HG03060 (cell line): ENCODE results near the gene TMEM250.

ENCODE experiments used
- ATAC-seq: cut with Tn5 transposase; IDR thresholded peaks from one replicate; pipeline ENCODE4 v1.9.1; 2021; ENCODE audit warnings: low read depth, moderate number of reproducible peaks; ENCODE audit not compliant: unreplicated experiment

Gene TMEM250

DNA sequence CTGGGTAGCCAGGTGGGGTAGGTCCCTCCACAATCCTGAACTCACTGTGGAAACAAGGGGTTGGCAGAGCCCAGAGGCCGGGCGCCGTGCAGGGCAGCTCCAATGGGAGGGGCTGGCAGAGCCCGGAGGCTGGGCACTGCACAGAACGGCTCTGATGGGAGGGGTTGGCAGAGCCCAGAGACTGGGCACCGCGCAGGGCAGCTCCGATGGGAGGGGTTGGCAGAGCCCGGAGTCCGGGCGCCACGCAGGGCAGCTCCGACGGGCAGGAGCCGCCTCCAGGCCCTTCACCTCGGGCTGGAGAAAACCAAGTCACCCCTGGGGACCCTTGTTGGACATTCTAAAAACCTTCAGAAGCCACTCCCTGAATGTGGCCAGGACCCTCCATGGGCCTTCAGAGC lies 32.9 kb downstream of the TMEM250 start:
- no peak for ATAC-seq

GRCh38 chr9:136084063-136084944 lies 34.4 kb downstream of the TMEM250 start:
- no peak for ATAC-seq

GRCh38 chr9:136083558-136084062 lies 35.1 kb downstream of the TMEM250 start:
- ATAC-seq: no peak

GRCh38 chr9:136082496-136083361 lies 35.9 kb downstream of the TMEM250 start:
- ATAC-seq: no peak

GRCh38 chr9:136081826-136082495 lies 36.7 kb downstream of the TMEM250 start:
- no peak for ATAC-seq

DNA sequence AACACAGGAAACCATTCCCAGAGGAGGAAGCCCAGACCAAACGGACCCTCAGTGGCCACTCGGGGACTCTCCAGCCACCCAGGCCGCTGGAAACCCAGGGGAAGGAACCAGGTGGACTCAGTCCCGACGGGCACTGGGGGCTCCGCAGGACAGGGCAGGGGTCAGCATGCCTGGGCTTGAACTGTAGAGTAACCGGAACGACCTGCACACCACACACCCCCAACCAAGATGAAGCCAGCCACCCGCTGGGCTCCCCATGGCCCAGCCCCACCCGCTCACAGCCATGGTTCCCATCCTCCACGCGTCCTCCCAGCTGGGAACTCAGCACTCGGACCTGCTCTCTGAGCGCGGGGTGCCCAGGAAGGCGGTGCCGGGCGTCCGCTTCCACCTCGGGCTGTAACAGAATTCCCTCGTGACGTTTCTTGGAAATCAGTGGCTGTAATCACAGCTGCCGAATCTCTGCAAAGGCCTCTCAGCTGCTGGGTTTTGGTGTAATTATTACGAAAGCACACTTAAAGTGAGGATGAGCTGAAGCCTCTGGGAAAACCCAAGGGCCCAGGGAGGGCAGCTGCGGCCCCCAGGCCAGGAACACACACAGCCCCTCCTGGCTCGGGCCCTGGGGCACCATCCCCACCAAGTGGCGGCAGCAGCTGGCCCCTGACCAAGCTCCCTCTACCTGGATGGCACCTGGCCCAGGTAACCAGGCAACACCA lies 37.4 kb downstream of the TMEM250 start:
- ATAC-seq: no peak

DNA sequence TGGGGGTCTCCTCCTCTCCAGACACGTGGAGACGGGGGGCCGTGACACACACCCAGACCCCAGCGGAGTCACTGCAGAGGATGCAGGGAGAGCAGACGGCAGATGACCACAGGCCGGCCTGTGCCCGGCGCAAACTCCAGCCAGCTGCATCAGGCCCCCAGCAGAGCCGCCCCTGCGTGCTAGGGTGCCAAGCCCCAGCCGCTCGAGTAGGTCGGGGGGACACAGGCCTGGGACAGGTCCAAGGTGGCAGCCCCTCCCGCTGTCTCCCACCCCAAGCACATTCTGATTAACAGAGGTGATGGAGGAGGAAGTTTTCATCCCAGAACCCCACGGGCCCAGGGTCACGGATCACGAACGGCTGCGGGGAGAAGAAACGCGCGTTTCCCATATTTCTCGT lies 38.0 kb downstream of the TMEM250 start:
- ATAC-seq: no peak

DNA sequence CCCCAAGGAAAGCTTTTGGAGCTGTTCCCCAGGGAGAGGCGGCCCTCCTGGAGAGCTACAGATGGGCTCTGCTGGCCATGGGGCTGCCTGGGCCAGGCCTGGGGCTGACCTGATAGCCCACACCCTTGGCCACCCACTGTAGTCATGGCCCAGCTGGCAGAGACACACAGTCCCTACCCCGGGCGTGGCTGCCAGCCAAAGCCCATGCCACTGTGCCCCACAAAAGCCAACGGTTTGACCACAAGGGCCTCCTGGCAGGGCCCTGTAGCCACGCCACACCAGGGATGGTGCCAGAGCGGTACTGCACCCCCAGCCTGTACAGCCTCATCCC lies 38.8 kb downstream of the TMEM250 start:
- no peak for ATAC-seq

GRCh38 chr9:136079211-136079915 lies 39.3 kb downstream of the TMEM250 start:
- no peak for ATAC-seq

- no peak for ATAC-seq
Observed at GRCh38 chr9:136078498-136079011, 40.1 kb downstream of the TMEM250 start.

DNA sequence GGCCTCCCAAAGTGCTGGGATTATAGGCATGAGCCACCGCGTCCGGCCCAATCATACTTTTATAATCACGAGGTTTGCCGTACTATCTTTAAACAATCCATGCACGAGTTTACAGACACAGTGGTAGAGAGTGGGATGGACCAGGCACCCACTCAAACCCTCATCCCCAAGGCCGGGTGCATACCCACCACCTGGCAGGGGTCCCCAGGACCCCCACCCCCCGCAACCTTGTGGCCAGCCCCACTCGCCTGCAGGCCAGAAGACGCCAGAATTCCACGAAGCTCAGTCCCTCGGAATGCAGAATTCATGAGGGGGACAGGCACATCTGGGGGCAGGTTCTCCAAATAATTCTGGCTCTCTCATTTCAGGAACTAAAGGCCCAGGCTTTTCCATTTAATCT lies 40.7 kb downstream of the TMEM250 start:
- ATAC-seq: no peak

- ATAC-seq: no peak
Observed at GRCh38 chr9:136077491-136077890, 41.2 kb downstream of the TMEM250 start.

GRCh38 chr9:136075881-136076678 lies 42.6 kb downstream of the TMEM250 start:
- ATAC-seq: no peak

DNA sequence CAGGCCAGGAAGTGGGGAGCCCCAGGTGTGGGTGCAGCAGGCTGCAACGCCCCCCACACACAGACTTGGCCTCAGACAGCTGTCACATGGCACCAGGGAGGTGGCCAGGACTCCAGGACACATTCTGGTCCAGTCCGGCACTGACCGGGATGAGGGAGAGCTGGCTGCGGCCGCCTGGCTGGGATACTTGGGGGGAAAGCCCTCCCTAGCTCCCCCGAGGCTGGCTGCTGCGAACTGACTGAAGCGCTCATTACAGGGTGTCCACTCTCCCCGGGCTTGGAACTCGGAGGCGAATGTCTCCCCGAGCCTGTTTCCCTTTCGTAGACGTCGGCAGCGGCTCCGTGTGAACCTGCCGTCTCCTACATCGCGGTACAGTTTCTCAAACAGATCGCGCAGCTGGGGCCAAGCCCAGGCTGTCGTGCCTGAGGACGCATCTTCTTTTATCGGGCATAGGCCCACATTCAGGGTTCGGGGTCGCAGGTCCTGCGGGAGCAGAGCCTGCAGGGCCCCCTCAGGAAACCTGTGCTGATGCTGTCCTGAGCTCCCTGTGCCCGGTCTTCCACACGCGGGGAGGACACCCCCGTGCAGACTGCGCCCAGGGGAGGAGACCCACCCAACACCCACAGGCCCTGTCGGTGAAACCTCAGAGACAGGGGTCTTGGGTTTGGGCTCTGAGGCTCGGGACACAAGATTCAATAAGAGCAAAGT lies 43.4 kb downstream of the TMEM250 start:
- no peak for ATAC-seq

- ATAC-seq: no peak
Observed at GRCh38 chr9:136074706-136075105, 44.0 kb downstream of the TMEM250 start.
